Esophagus muscularis mucosa (tissue), 2 donors: ENCODE results near the gene KCNMB2.

Source experiments
- EP300 ChIP-seq: sonication (generic); formaldehyde crosslinking; IDR thresholded peaks from one replicate; pipeline ENCODE4 v1.6.1; 2017; ENCODE audit warnings: antibody characterized with exemption
- POLR2A ChIP-seq: fragments of 450-650 bp; IDR thresholded peaks from one replicate; pipeline ENCODE4 v1.6.1; 2017; ENCODE audit warnings: antibody characterized with exemption, moderate library complexity, mild to moderate bottlenecking, low read depth

GRCh38 chr3:178597371-178597770, 61.1 kb downstream of the KCNMB2 start:
- TF ChIP-seq EP300 (no peak), POLR2A (no peak)
